GM12891 (cell line): ENCODE data around the gene S1PR1.

ENCODE experiments used
- POLR2A ChIP-seq: IDR thresholded peaks from 2 replicates; pipeline ENCODE4 v1.6.1; 2011; ENCODE audit warnings: low read depth, low read length, control low read depth
- POLR2AphosphoS5 ChIP-seq: IDR thresholded peaks from 2 replicates; pipeline ENCODE4 v1.6.1; 2011; ENCODE audit warnings: low read depth, low read length, control low read depth
- POU2F2 ChIP-seq: IDR thresholded peaks from 2 replicates; pipeline ENCODE4 v1.6.1; 2011; ENCODE audit warnings: low read depth, mild to moderate bottlenecking, control low read depth, low read length, moderate library complexity
- SPI1 ChIP-seq: IDR thresholded peaks from 2 replicates; pipeline ENCODE4 v1.6.1; 2011; ENCODE audit warnings: low read depth, low read length, control low read depth
- TAF1 ChIP-seq: IDR thresholded peaks from 2 replicates; pipeline ENCODE4 v1.6.1; 2011; ENCODE audit warnings: low read depth, low read length, control low read depth

GRCh38 chr1:101244842-101245241 lies 8.0 kb downstream of the S1PR1 start:
- no peak for TF ChIP-seq POLR2AphosphoS5
- TF ChIP-seq POLR2A: no peak
- TF ChIP-seq POU2F2: no peak
- TF ChIP-seq TAF1: no peak
- TF ChIP-seq SPI1: no peak
